GM23338 (cell line): ENCODE data around the gene MAP3K5. TPM values are rescaled to one million over a fixed set of nuclear protein-coding genes. Genes with fewer than 3 reads are reported as not detected.

Experiments
- ATAC-seq: fragments of 200-7000 bp; cut with Tn5 transposase; 3 replicates; pipeline ENCODE4 v1.9.1; 2020
- DNase-seq: peaks from one replicate; pipeline ENCODE4 v3.0.0-alpha.2; 2015; ENCODE audit warnings: low spot score
- H2AFZ ChIP-seq: fragments of 200-600 bp; sonication (generic); 2 replicates; pipeline ENCODE4 v1.8.0; 2016; ENCODE audit warnings: antibody characterized with exemption, mild to moderate bottlenecking, moderate library complexity
- H3F3A ChIP-seq: fragments of 200-600 bp; sonication (generic); replicated peaks from 2 replicates; pipeline ENCODE4 v1.8.0; 2017; ENCODE audit warnings: antibody characterized with exemption, mixed run types, low read depth
- H3K27ac ChIP-seq: fragments of 200-600 bp; sonication (generic); 2 replicates; pipeline ENCODE4 v1.6.1; 2016; ENCODE audit warnings: low read depth
- H3K27me3 ChIP-seq: fragments of 200-600 bp; sonication (generic); 2 replicates; pipeline ENCODE4 v1.8.0; 2016; ENCODE audit warnings: mild to moderate bottlenecking, mixed run types, moderate library complexity; ENCODE audit not compliant: insufficient read depth
- H3K36me3 ChIP-seq: fragments of 200-600 bp; sonication (generic); 2 replicates; pipeline ENCODE4 v1.8.0; 2016; ENCODE audit warnings: mild to moderate bottlenecking; ENCODE audit not compliant: insufficient read depth
- H3K4me1 ChIP-seq: fragments of 200-600 bp; sonication (generic); 2 replicates; pipeline ENCODE4 v1.8.0; 2016; ENCODE audit warnings: mild to moderate bottlenecking, moderate library complexity; ENCODE audit not compliant: insufficient read depth
- H3K4me2 ChIP-seq: fragments of 200-600 bp; sonication (generic); 2 replicates; pipeline ENCODE4 v1.7.1; 2017; ENCODE audit warnings: mixed run types
- H3K4me3 ChIP-seq: fragments of 200-600 bp; sonication (generic); 2 replicates; pipeline ENCODE4 v1.6.1; 2016; ENCODE audit warnings: mixed run types
- H3K79me2 ChIP-seq: fragments of 200-600 bp; sonication (generic); replicated peaks from 2 replicates; pipeline ENCODE4 v1.8.0; 2017; ENCODE audit warnings: mild to moderate bottlenecking; ENCODE audit not compliant: insufficient read depth
- H3K9me2 ChIP-seq: fragments of 200-600 bp; sonication (generic); 2 replicates; pipeline ENCODE4 v1.8.0; 2017; ENCODE audit not compliant: insufficient read depth
- H4K20me1 ChIP-seq: fragments of 200-600 bp; sonication (generic); replicated peaks from 2 replicates; pipeline ENCODE4 v1.8.0; 2017; ENCODE audit warnings: mild to moderate bottlenecking; ENCODE audit not compliant: insufficient read depth
- H3K27ac Mint-ChIP-seq: 2 replicates; pipeline ENCODE4 v1.8.0; 2020; ENCODE audit warnings: inconsistent platforms, mild to moderate bottlenecking, moderate library complexity, mixed read lengths
- H3K27me3 Mint-ChIP-seq: 3 replicates; pipeline ENCODE4 v1.8.0; 2022; ENCODE audit warnings: low read depth, mild to moderate bottlenecking, moderate library complexity, mixed read lengths, inconsistent platforms; ENCODE audit not compliant: insufficient read depth, poor library complexity
- H3K36me3 Mint-ChIP-seq: 3 replicates; pipeline ENCODE4 v1.8.0; 2021; ENCODE audit warnings: low read depth, mild to moderate bottlenecking, inconsistent platforms, moderate library complexity, mixed read lengths
- H3K4me1 Mint-ChIP-seq: 3 replicates; pipeline ENCODE4 v1.8.0; 2020; ENCODE audit warnings: mild to moderate bottlenecking, inconsistent platforms, mixed read lengths
- H3K4me3 Mint-ChIP-seq: 3 replicates; pipeline ENCODE4 v1.8.0; 2021; ENCODE audit warnings: moderate library complexity, mild to moderate bottlenecking, inconsistent platforms, mixed read lengths
- H3K9me3 Mint-ChIP-seq: 3 replicates; pipeline ENCODE4 v1.8.0; 2020; ENCODE audit warnings: moderate library complexity, mild to moderate bottlenecking, inconsistent platforms, mixed read lengths
- CREB1 ChIP-seq: fragments of 250-450 bp; sonication (Bioruptor Pico); IDR thresholded peaks from 2 replicates; pipeline ENCODE4 v1.5.0; 2020; ENCODE audit warnings: low read depth, mild to moderate bottlenecking, moderate library complexity
- CTCF ChIP-seq, 2 experiments: fragments of 200-600 bp in 1 of 2; sonication (generic) in 1 of 2; conservative IDR thresholded peaks; 2 replicates each; pipeline versions ENCODE4 v1.5.1 to v1.6.1; 2016 to 2017; ENCODE audit warnings: antibody characterized with exemption in 2 of 2, low read depth in 2 of 2, mild to moderate bottlenecking in 2 of 2, moderate library complexity in 1 of 2
- EZH2 ChIP-seq: fragments of 200-600 bp; sonication (generic); IDR thresholded peaks from one replicate; pipeline ENCODE4 v1.8.0; 2017; ENCODE audit warnings: antibody characterized with exemption, mild to moderate bottlenecking, low read depth; ENCODE audit not compliant: unreplicated experiment
- EZH2phosphoT487 ChIP-seq: fragments of 200-600 bp; sonication (generic); IDR thresholded peaks from one replicate; pipeline ENCODE4 v1.8.1; 2018; ENCODE audit warnings: antibody characterized with exemption; ENCODE audit not compliant: unreplicated experiment
- JUNB ChIP-seq: IDR thresholded peaks from one replicate; pipeline ENCODE4 v1.6.1; 2016; ENCODE audit warnings: antibody characterized with exemption; ENCODE audit not compliant: unreplicated experiment
- NANOG ChIP-seq: IDR thresholded peaks from 2 replicates; pipeline ENCODE4 v1.6.1; 2016; ENCODE audit warnings: antibody characterized with exemption, borderline replicate concordance
- POLR2AphosphoS5 ChIP-seq: IDR thresholded peaks from 2 replicates; pipeline ENCODE4 v1.6.1; 2016; ENCODE audit warnings: antibody characterized with exemption, low read depth
- STAT1 ChIP-seq: IDR thresholded peaks from one replicate; pipeline ENCODE4 v1.6.1; 2016; ENCODE audit warnings: antibody characterized with exemption; ENCODE audit not compliant: unreplicated experiment
- ZNF114 ChIP-seq: fragments of 250-450 bp; sonication (Bioruptor Pico); IDR thresholded peaks from 2 replicates; pipeline ENCODE4 v1.5.0; 2020; ENCODE audit warnings: mild to moderate bottlenecking, moderate library complexity
- ZNF331 ChIP-seq: fragments of 250-450 bp; sonication (Bioruptor Pico); IDR thresholded peaks from 2 replicates; pipeline ENCODE4 v1.5.0; 2020; ENCODE audit warnings: low read depth, mild to moderate bottlenecking, moderate library complexity
- ZNF462 ChIP-seq: fragments of 250-450 bp; sonication (Bioruptor Pico); IDR thresholded peaks from 2 replicates; pipeline ENCODE4 v1.5.0; 2020; ENCODE audit warnings: mild to moderate bottlenecking, moderate library complexity
- polyA plus RNA-seq: library from polyadenylated mRNA; unstranded; fragments of >200 nt; fragmentation: Nextera tagmentation; extraction: Ambion mirVana; gene quantifications from 2 replicates; pipeline ENCODE4 v1.2.1, GENCODE V29; 2016
- total RNA-seq: library from RNA; depleted of rRNA; stranded (reverse); fragments of >200 nt; shearing (Covaris generic); gene quantifications from 2 replicates; pipeline ENCODE4 v1.2.3, GENCODE V29; 2014
- TF ChIP-seq, protein P1 (sequence below): IDR thresholded peaks from 2 replicates; pipeline ENCODE4 v1.6.1; 2016; ENCODE audit warnings: antibody characterized with exemption
- TF ChIP-seq, protein P2 (sequence below): IDR thresholded peaks from one replicate; pipeline ENCODE4 v1.6.1; 2018; ENCODE audit warnings: antibody characterized with exemption; ENCODE audit not compliant: unreplicated experiment

Gene MAP3K5
- total and polyA plus RNA-seq, 2 experiments from 2014 or later, result 0.76 to 2.8 TPM

GRCh38 chr6:136553166-136553787 lies 239.0 kb downstream of the MAP3K5 start:
- peaks cover 37% of the 10 kb centered on the region for H3K27me3 ChIP-seq
- H3K79me2 ChIP-seq, result peaks cover 14% of the 10 kb centered on the region
- H3K4me1 ChIP-seq, result peaks cover 15% of the 10 kb centered on the region
- H3K9me3 Mint-ChIP-seq, result no peaks in the 10 kb centered on the region
- H3K4me3 Mint-ChIP-seq, result no peak overlapping the region
- TF ChIP-seq, protein P1, sequence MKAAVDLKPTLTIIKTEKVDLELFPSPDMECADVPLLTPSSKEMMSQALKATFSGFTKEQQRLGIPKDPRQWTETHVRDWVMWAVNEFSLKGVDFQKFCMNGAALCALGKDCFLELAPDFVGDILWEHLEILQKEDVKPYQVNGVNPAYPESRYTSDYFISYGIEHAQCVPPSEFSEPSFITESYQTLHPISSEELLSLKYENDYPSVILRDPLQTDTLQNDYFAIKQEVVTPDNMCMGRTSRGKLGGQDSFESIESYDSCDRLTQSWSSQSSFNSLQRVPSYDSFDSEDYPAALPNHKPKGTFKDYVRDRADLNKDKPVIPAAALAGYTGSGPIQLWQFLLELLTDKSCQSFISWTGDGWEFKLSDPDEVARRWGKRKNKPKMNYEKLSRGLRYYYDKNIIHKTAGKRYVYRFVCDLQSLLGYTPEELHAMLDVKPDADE, result no peak
- TF ChIP-seq ZNF114 (no peak), JUNB (no peak), CREB1 (no peak), CTCF (conservative IDR thresholded peaks at IDR 0.05; ENCODE audit: low read depth in 2 of 2) (no peak), ZNF462 (CRISPR knock-in tag) (no peak), EZH2phosphoT487 (no peak), POLR2AphosphoS5 (no peak), NANOG (no peak), STAT1 (no peak), EZH2 (no peak), ZNF331 (CRISPR knock-in tag) (no peak)
- TF ChIP-seq, protein P2, sequence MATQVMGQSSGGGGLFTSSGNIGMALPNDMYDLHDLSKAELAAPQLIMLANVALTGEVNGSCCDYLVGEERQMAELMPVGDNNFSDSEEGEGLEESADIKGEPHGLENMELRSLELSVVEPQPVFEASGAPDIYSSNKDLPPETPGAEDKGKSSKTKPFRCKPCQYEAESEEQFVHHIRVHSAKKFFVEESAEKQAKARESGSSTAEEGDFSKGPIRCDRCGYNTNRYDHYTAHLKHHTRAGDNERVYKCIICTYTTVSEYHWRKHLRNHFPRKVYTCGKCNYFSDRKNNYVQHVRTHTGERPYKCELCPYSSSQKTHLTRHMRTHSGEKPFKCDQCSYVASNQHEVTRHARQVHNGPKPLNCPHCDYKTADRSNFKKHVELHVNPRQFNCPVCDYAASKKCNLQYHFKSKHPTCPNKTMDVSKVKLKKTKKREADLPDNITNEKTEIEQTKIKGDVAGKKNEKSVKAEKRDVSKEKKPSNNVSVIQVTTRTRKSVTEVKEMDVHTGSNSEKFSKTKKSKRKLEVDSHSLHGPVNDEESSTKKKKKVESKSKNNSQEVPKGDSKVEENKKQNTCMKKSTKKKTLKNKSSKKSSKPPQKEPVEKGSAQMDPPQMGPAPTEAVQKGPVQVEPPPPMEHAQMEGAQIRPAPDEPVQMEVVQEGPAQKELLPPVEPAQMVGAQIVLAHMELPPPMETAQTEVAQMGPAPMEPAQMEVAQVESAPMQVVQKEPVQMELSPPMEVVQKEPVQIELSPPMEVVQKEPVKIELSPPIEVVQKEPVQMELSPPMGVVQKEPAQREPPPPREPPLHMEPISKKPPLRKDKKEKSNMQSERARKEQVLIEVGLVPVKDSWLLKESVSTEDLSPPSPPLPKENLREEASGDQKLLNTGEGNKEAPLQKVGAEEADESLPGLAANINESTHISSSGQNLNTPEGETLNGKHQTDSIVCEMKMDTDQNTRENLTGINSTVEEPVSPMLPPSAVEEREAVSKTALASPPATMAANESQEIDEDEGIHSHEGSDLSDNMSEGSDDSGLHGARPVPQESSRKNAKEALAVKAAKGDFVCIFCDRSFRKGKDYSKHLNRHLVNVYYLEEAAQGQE, result no peak
- no peaks in the 10 kb centered on the region for H3F3A ChIP-seq
- ATAC-seq, result no peak
- H3K36me3 Mint-ChIP-seq, result no peaks in the 10 kb centered on the region; the same call in 2 of the 3 replicates
- H3K27ac ChIP-seq, result no peak overlapping the region
- no peak overlapping the region for H3K4me2 ChIP-seq
- H2AFZ ChIP-seq, result no peak overlapping the region
- no peaks in the 10 kb centered on the region for H3K36me3 ChIP-seq
- no peak overlapping the region for H3K27ac Mint-ChIP-seq
- peaks cover 13% of the 10 kb centered on the region for H3K4me1 Mint-ChIP-seq
- H3K4me3 ChIP-seq, result no peak overlapping the region
- H4K20me1 ChIP-seq, result peaks cover 3% of the 10 kb centered on the region; the same call in 1 of the 2 replicates
- no peaks in the 10 kb centered on the region for H3K9me2 ChIP-seq
- DNase-seq, result no peak
- H3K27me3 Mint-ChIP-seq, result peaks cover 10% of the 10 kb centered on the region
